RWPE1 (cell line): ENCODE data around the gene BCAR3.

Experiments used
- CTCF ChIA-PET: fragments of 350-600 bp; sonication (Branson Sonifier 250); formaldehyde crosslinking; extraction: SDS; loops from one replicate; lab custom pipeline; 2021; lab: Yijun Ruan, JAX
- POLR2A ChIA-PET: fragments of 400-600 bp; formaldehyde crosslinking; extraction: SDS; loops from one replicate; lab custom pipeline; 2020; ENCODE audit warnings: antibody characterized with exemption; ENCODE audit not compliant: low non-redundant PET; lab: Yijun Ruan, JAX
- DNase-seq: peaks from one replicate; pipeline ENCODE4 v3.0.0; 2012; ENCODE audit warnings: low spot score
- H3K27ac ChIP-seq: fragments of 450-650 bp; 2 replicates; pipeline ENCODE4 v1.5.1; 2017
- TF ChIP-seq, protein P1 (sequence below): fragments of 450-650 bp; conservative IDR thresholded peaks from 2 replicates; pipeline ENCODE4 v1.5.1; 2017; ENCODE audit warnings: low read depth, mild to moderate bottlenecking

Gene BCAR3

DNA sequence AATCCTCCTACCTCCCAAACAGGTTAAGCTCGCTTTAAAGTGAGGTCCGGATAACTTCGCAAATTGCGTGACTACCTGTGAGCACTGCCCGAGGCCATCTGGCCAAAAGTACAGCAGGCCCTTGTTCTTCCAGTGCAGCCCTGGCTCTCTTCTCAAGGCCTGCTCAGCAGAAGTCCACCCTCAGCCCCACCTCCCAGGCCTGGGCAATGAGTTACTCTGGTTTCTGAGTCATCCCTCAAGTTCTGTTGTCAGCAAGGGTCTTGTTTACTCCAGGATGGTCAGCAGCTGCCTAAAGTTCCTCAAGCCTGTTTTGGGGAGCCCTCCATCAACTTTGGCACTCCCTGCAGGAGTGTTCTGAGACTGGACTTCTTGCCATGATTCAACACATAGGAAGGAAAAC lies 101.7 kb downstream of the BCAR3 start:
- POLR2A ChIA-PET = no interaction called here
- peak overlapping the region; percentile 64 for H3K27ac ChIP-seq

DNA sequence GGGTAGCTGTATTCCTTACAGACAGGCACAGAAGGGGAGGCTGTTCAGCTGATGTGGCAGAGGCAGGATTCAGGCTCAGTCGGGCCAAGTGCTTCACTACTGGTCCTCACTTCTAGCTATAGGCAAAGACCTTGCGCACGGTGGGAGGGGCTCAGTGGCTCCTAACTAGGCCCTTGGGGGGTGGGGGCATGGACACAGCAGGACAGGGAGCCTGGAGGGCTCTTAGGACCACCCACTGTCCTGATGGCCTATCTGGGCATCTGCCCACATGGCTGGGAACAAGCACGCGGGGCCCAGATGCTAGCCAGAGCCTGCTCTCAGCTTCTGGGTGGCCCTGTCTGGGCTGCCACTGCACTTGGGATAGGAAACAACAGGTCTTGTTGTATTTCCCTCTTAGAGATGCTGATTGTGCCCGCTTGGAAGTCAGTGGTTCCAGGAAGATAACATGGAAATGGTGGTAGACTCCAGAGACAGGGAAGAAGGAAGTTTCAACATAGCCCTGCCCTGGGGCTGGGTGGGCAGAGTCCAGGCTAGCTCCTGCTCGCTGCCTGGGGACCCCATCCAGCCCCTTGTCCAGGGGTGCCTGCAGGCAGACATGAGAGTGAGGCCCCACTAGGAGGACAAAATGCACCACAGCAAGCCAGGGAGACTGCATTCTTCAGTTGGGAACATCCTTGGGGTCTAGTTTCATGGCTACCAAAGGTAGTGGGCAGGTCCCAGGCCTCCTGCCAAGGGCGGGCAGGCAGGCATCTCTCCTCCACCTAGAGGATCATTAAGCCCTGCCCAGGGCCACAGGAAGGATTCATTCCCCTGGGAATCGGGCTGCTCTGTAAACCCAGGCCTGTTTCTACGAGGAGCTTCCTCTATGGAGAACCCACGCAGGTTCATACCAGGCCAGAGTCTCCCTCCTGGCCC lies 102.5 kb downstream of the BCAR3 start:
- CTCF ChIA-PET = interaction anchor here (1.0 kb wide), 1 partner anchor 50 kb away, joined by 3 read pairs; no protein-coding TSS in a partner anchor
- TF ChIP-seq, protein P1, sequence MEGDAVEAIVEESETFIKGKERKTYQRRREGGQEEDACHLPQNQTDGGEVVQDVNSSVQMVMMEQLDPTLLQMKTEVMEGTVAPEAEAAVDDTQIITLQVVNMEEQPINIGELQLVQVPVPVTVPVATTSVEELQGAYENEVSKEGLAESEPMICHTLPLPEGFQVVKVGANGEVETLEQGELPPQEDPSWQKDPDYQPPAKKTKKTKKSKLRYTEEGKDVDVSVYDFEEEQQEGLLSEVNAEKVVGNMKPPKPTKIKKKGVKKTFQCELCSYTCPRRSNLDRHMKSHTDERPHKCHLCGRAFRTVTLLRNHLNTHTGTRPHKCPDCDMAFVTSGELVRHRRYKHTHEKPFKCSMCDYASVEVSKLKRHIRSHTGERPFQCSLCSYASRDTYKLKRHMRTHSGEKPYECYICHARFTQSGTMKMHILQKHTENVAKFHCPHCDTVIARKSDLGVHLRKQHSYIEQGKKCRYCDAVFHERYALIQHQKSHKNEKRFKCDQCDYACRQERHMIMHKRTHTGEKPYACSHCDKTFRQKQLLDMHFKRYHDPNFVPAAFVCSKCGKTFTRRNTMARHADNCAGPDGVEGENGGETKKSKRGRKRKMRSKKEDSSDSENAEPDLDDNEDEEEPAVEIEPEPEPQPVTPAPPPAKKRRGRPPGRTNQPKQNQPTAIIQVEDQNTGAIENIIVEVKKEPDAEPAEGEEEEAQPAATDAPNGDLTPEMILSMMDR = no peak
- no peak for DNase-seq
- POLR2A ChIA-PET = no interaction called here
- peak overlapping the region; percentile 64 for H3K27ac ChIP-seq

More for the DNA sequence above, 101.7 kb downstream of the BCAR3 start:
- no peak for DNase-seq
- CTCF ChIA-PET = interaction anchor here (1.0 kb wide), 1 partner anchor 50 kb away, joined by 3 read pairs; no protein-coding TSS in a partner anchor
- TF ChIP-seq, protein P1 = no peak

DNA sequence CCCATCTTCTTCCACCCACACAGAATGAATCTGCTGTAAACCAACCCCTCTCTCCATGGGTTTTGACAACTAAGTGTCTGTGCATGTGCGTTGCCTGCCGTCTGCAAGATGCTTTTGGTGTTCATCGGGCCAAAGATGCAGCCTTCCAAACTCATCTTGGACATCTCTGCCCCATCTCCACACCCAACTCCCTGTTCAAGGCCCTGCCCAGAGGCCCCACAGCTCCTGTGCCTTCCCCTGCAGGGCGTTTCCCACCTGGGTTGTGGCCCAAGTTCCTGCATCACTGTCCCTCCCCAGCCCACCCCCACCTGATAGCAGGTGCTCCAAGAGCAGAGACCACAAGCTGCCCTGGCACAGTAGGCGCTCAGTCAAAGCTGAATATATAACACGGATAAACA lies 103.2 kb downstream of the BCAR3 start:
- ChIA-PET POLR2A (no interaction called here), CTCF (no interaction called here)
- H3K27ac ChIP-seq = peak overlapping the region; percentile 64
- DNase-seq = no peak
- TF ChIP-seq, protein P1 = no peak

DNA sequence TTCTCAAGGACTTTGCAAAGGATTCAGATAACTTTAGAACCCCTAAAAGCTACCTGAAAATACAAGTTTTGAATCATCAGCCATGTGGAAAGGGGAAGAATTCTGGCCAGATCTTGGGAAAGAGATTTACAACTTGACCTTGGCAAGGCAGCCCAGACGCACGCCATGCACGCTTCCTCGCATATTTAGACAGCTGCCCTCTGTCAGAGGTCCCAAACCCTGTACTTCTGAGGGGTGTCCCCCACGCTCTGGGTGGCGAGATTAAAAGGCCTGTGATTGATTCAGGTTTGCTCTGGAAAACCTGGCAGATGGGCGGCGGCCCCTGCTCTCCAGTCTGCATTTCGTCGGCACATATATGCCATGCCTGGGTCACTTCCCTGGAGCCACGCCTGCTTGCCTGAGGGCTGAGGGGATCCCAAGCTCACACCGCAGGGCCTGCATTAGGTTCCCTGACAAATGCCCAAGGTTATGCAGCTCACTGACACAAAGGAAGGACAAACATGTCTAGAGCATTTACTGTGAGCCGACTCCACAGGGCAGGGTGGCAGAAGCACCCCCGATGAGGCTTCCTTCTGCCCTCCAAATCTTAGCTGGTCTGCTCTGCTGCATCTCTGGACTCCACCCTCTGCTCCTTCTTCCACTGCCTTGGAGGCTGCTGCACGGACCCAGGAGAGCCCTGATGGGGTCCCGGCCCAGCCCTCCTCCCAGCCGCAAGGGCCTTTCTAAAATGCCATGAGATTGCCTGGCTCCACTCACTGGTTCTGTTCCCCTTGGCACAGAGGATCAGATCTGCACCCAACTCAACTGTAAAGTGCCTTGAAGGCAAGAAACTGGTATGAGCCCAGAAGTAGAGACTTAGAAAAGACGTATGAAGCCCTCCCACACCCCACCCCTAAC lies 103.9 kb downstream of the BCAR3 start:
- POLR2A ChIA-PET = no interaction called here
- CTCF ChIA-PET = interaction anchor here (0.7 kb wide), 1 partner anchor 23 kb away, joined by 3 read pairs; no protein-coding TSS in a partner anchor

DNA sequence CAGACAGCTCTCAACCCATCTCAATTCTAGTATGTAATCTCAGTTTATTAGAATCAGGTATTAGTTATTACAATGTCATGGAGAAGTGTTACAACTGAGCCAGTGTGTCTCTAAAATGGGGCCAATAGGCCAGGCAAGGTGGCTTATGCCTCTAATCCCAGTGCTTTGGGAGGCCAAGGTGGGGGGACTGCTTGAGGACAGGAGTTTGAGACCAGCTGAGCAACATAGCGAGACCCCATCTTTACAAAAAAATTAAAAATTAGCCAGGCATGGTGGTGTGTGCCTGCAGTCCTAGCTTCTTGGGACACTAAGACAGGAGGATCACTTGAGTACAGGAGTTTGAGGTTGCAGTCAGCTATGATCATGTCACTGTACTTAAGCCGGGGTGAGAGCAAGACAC lies 104.9 kb downstream of the BCAR3 start:
- CTCF ChIA-PET = no interaction called here
- POLR2A ChIA-PET = interaction anchor here (0.6 kb wide), 1 partner anchor 12 kb away, joined by 4 read pairs; no protein-coding TSS in a partner anchor
- DNase-seq = no peak
- TF ChIP-seq, protein P1 = no peak
- peak overlapping the region; percentile 58 for H3K27ac ChIP-seq

More for the DNA sequence above, 103.9 kb downstream of the BCAR3 start:
- H3K27ac ChIP-seq = peak overlapping the region; percentile 64
- TF ChIP-seq, protein P1 = no peak
- DNase-seq = no peak

DNA sequence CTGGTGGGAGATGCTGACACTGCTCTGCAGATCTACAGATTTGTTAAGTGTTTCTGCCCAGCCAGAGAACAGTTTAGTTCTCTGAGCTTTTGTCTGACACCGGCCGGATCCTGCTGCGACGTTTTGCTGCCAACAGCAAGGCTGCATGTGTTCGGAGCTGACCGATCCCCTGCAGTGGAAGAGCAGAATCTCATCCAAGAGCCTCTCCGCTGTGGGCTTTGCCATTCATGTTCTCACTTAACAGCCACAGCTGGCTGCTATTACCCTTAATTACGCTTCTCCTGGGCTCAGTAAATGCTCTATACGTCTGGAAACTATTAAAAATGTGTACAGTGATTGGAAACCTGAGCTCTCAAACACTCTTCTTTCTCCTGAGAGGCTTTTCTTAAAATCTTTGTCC lies 105.3 kb downstream of the BCAR3 start:
- H3K27ac ChIP-seq = peak overlapping the region; percentile 58
- CTCF ChIA-PET = interaction anchor here (1.0 kb wide), 1 partner anchor 16 kb away, joined by 3 read pairs; no protein-coding TSS in a partner anchor
- no peak for DNase-seq
- TF ChIP-seq, protein P1 = no peak
- POLR2A ChIA-PET = no interaction called here
